Neutrophil (primary cell): Measurements from ENCODE around the gene C1orf53.

Experiments
- H3K27ac ChIP-seq: fragments of 200-600 bp; sonication (generic); 2 replicates; pipeline ENCODE4 v1.5.1; 2016; ENCODE audit warnings: mild to moderate bottlenecking, moderate library complexity
- H3K27me3 ChIP-seq: fragments of 200-600 bp; sonication (generic); 2 replicates; pipeline ENCODE4 v1.6.0; 2016; ENCODE audit warnings: mild to moderate bottlenecking
- H3K36me3 ChIP-seq: fragments of 200-600 bp; sonication (generic); 2 replicates; pipeline ENCODE4 v1.5.1; 2017
- H3K4me1 ChIP-seq, 2 experiments: fragments of 200-600 bp in 1 of 2; sonication (generic) in 1 of 2; 1 replicate in 1 of 2; 2 replicates in 1 of 2; pipeline versions ENCODE4 v1.5.1 to v1.6.1; 2013 to 2016; ENCODE audit warnings: low read depth in 1 of 2, low read length in 1 of 2, mild to moderate bottlenecking in 1 of 2, moderate library complexity in 1 of 2; ENCODE audit not compliant: control insufficient read depth in 1 of 2, insufficient read depth in 1 of 2
- H3K4me3 ChIP-seq, 2 experiments: fragments of 200-600 bp in 1 of 2; sonication (generic) in 1 of 2; 1 replicate in 1 of 2; 2 replicates in 1 of 2; pipeline ENCODE4 v1.5.1; 2013 to 2016; ENCODE audit warnings: low read depth in 1 of 2, low read length in 1 of 2, mild to moderate bottlenecking in 1 of 2, moderate library complexity in 1 of 2
- H3K9me3 ChIP-seq: fragments of 200-600 bp; sonication (generic); 2 replicates; pipeline ENCODE4 v1.5.1; 2016
- CTCF ChIP-seq: fragments of 200-600 bp; sonication (generic); IDR thresholded peaks from 2 replicates; pipeline ENCODE4 v1.5.1; 2016; ENCODE audit warnings: antibody characterized with exemption

C1orf53 gene

DNA sequence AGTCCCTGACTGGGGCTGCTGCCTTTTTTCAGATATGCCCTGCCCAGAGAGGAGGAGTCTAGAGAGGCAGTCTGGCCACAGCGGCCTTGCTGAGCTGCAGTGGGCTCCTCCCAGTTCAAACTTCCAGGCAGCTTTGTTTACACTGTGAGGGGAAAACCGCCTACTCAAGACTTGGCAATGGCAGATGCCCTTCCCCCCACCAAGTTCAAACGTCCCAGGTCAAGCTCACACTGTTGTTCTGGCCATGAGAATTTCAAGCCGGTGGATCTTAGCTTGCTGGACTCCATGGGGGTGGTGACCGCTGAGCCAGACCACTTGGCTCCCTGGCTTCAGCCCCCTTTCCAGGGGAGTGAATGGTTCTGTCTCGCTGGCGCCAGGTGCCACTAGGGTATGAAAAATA lies 18.3 kb upstream of the C1orf53 start:
- Histone ChIP-seq H3K4me1 (no peaks in the 10 kb centered on the region), H3K9me3 (no peaks in the 10 kb centered on the region), H3K27me3 (no peaks in the 10 kb centered on the region), H3K4me3 (no peak overlapping the region), H3K27ac (no peak overlapping the region), H3K36me3 (no peaks in the 10 kb centered on the region)
- no peak for TF ChIP-seq CTCF

- H3K36me3 ChIP-seq: no peaks in the 10 kb centered on the region
- H3K27me3 ChIP-seq: peaks cover 8% of the 10 kb centered on the region
- no peaks in the 10 kb centered on the region for H3K4me1 ChIP-seq
- H3K27ac ChIP-seq: no peak overlapping the region
- TF ChIP-seq CTCF: no peak
- H3K4me3 ChIP-seq: no peak overlapping the region
- no peaks in the 10 kb centered on the region for H3K9me3 ChIP-seq
These were observed 11.5 kb upstream of the C1orf53 start for GRCh38 chr1:197890936-197891335.

DNA sequence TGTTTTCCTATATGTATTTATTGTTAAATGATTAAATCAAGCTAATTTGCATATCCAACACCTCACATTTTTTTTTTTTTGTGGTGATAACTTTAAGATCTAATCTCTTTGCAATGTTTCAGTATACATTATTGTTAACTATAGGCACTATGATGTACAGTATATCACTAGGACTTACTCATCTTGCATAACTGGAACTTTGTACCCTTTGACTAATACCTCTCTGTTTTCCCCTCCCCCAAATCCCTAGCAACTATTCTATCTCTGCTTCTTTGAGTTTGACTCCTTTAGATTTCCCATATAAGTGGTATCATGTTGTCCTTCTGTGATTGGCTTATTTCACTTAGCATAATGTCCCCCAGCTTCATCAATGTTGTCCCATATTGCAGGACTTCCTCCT lies 9.7 kb upstream of the C1orf53 start:
- H3K9me3 ChIP-seq: no peaks in the 10 kb centered on the region
- no peaks in the 10 kb centered on the region for H3K4me1 ChIP-seq
- peaks cover 24% of the 10 kb centered on the region for H3K27me3 ChIP-seq
- no peak overlapping the region for H3K4me3 ChIP-seq
- H3K36me3 ChIP-seq: no peaks in the 10 kb centered on the region
- H3K27ac ChIP-seq: no peak overlapping the region
- TF ChIP-seq CTCF: no peak

DNA sequence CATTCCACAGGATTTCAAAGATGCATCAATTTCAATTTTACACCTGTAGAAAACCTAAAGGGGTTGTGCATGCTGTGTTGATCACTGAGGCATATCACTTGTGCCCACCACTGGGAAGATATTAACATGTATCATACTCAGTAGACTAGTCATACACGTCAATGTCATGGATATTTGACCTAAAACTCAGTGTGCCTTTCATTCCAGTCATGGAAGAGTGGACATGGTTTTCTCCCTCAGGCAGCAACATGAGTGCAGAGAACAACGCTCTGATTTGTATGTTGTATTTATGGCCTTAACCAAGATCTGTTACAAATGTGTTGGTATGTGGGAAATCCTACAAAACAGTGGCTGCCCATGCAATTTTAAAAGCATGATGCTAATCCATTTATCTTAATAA lies 6.1 kb upstream of the C1orf53 start:
- Histone ChIP-seq H3K4me3 (no peak overlapping the region), H3K27ac (no peak overlapping the region), H3K27me3 (peaks cover 59% of the 10 kb centered on the region), H3K4me1 (no peaks in the 10 kb centered on the region), H3K9me3 (no peaks in the 10 kb centered on the region), H3K36me3 (no peaks in the 10 kb centered on the region)
- no peak for TF ChIP-seq CTCF

DNA sequence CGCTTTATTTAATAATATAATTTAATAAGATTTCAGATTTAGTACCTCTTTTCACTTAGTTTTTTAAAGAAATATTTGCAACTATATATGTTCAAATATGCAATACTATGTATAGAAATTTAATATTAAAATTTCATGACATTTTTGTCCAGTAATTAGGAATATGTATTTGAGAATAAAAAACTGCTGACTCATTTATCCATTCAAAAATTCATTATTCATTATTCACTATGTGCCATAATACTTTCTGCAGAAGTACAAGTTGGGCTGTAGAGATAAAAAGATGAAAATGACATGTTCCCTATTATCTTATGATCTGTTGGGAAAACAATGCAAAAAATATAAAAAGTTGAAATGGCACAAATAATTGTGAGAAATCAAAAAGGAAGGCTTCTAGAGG lies 3.4 kb upstream of the C1orf53 start:
- Histone ChIP-seq H3K4me3 (no peak overlapping the region), H3K4me1 (peaks cover 11 to 13% of the 10 kb centered on the region in 2 experiments), H3K27me3 (peaks cover 86% of the 10 kb centered on the region), H3K9me3 (no peaks in the 10 kb centered on the region), H3K36me3 (no peaks in the 10 kb centered on the region), H3K27ac (no peak overlapping the region)
- no peak for TF ChIP-seq CTCF

- H3K4me3 ChIP-seq: peak overlapping the region; percentile 62 to 67
- no peak overlapping the region for H3K27ac ChIP-seq
- H3K27me3 ChIP-seq: peaks cover 99% of the 10 kb centered on the region
- H3K4me1 ChIP-seq: peaks cover 11 to 13% of the 10 kb centered on the region in 2 experiments
- no peaks in the 10 kb centered on the region for H3K36me3 ChIP-seq
- TF ChIP-seq CTCF: no peak
- H3K9me3 ChIP-seq: no peaks in the 10 kb centered on the region
These were observed 338 bp upstream of the C1orf53 start for GRCh38 chr1:197902131-197902453.
